Measurements from ENCODE around the gene NDE1.

GRCh38 chr16:15739464-15739863 lies 89.4 kb downstream of the NDE1 start:
- TF ChIP-seq CTCF (IDR thresholded peaks at IDR 0.05; ENCODE audit: poor library complexity) (no peak), EZH2 (IDR thresholded peaks at IDR 0.05; ENCODE audit: borderline replicate concordance) (no peak), EZH2phosphoT487 (IDR thresholded peaks at IDR 0.05; ENCODE audit: low read depth, severe bottlenecking, unreplicated experiment) (no peak)

Measured in hepatocyte (in vitro differentiated cells).